IPS-18a (cell line): ENCODE data around the gene AFG3L2.

Experiments
- H3K27ac ChIP-seq: one replicate; pipeline ENCODE4 v1.5.1; 2013; ENCODE audit warnings: low read length
- H3K27me3 ChIP-seq: one replicate; pipeline ENCODE4 v1.6.1; 2013; ENCODE audit warnings: mild to moderate bottlenecking, low read length; ENCODE audit not compliant: control insufficient read depth, insufficient read depth
- H3K36me3 ChIP-seq: one replicate; pipeline ENCODE4 v1.6.1; 2013; ENCODE audit warnings: low read depth, low read length; ENCODE audit not compliant: control insufficient read depth
- H3K4me1 ChIP-seq: one replicate; pipeline ENCODE4 v1.6.1; 2013; ENCODE audit warnings: low read depth, low read length; ENCODE audit not compliant: control insufficient read depth
- H3K4me3 ChIP-seq: one replicate; pipeline ENCODE4 v1.5.1; 2013; ENCODE audit warnings: low read length
- H3K9ac ChIP-seq: one replicate; pipeline ENCODE4 v1.6.1; 2013; ENCODE audit warnings: mild to moderate bottlenecking, low read length, moderate library complexity
- H3K9me3 ChIP-seq: one replicate; pipeline ENCODE4 v1.6.1; 2013; ENCODE audit warnings: low read depth, low read length; ENCODE audit not compliant: control insufficient read depth

AFG3L2 gene

GRCh38 chr18:12307701-12308385 lies 69.2 kb downstream of the AFG3L2 start, which contains the start of gene TUBB6:
TSS of gene TUBB6 (plus strand) at chr18:12308241. CDS start at chr18:12308293, 52 bp downstream.
- Histone ChIP-seq H3K9ac (peak within 1 kb of the TSS; percentile 61), H3K27me3 (peaks cover 49% of the 10 kb centered on the region), H3K4me1 (peaks cover 22% of the 10 kb centered on the region), H3K36me3 (peaks cover 8% of the 10 kb centered on the region), H3K9me3 (no peaks in the 10 kb centered on the region), H3K27ac (no peak within 1 kb of the TSS), H3K4me3 (peak within 1 kb of the TSS; percentile 86)

- H3K27ac ChIP-seq: no peak overlapping the region
- H3K27me3 ChIP-seq: peaks cover 49% of the 10 kb centered on the region
- peak overlapping the region; percentile 61 for H3K4me3 ChIP-seq
- peaks cover 5% of the 10 kb centered on the region for H3K36me3 ChIP-seq
- H3K9ac ChIP-seq: no peak overlapping the region
- H3K9me3 ChIP-seq: no peaks in the 10 kb centered on the region
- H3K4me1 ChIP-seq: peaks cover 22% of the 10 kb centered on the region
Measured at GRCh38 chr18:12306752-12307700, 70.0 kb downstream of the AFG3L2 start.

GRCh38 chr18:12305930-12306629 lies 70.9 kb downstream of the AFG3L2 start:
- peaks cover 22% of the 10 kb centered on the region for H3K4me1 ChIP-seq
- no peak overlapping the region for H3K27ac ChIP-seq
- H3K9me3 ChIP-seq: no peaks in the 10 kb centered on the region
- no peak overlapping the region for H3K9ac ChIP-seq
- H3K36me3 ChIP-seq: no peaks in the 10 kb centered on the region
- H3K27me3 ChIP-seq: peaks cover 49% of the 10 kb centered on the region
- H3K4me3 ChIP-seq: peak overlapping the region; percentile 7

- no peak overlapping the region for H3K4me3 ChIP-seq
- peaks cover 22% of the 10 kb centered on the region for H3K4me1 ChIP-seq
- H3K9ac ChIP-seq: no peak overlapping the region
- no peaks in the 10 kb centered on the region for H3K36me3 ChIP-seq
- no peak overlapping the region for H3K27ac ChIP-seq
- H3K27me3 ChIP-seq: peaks cover 49% of the 10 kb centered on the region
- no peaks in the 10 kb centered on the region for H3K9me3 ChIP-seq
Measured at GRCh38 chr18:12305211-12305610, 71.8 kb downstream of the AFG3L2 start.

GRCh38 chr18:12304351-12305210 lies 72.4 kb downstream of the AFG3L2 start:
- no peak overlapping the region for H3K4me3 ChIP-seq
- no peaks in the 10 kb centered on the region for H3K9me3 ChIP-seq
- H3K36me3 ChIP-seq: no peaks in the 10 kb centered on the region
- no peak overlapping the region for H3K27ac ChIP-seq
- peaks cover 45% of the 10 kb centered on the region for H3K27me3 ChIP-seq
- no peak overlapping the region for H3K9ac ChIP-seq
- H3K4me1 ChIP-seq: peaks cover 19% of the 10 kb centered on the region

GRCh38 chr18:12302391-12303147 lies 74.5 kb downstream of the AFG3L2 start:
- Histone ChIP-seq H3K9ac (no peak overlapping the region), H3K36me3 (no peaks in the 10 kb centered on the region), H3K27me3 (peaks cover 32% of the 10 kb centered on the region), H3K27ac (no peak overlapping the region), H3K4me1 (peaks cover 15% of the 10 kb centered on the region), H3K4me3 (no peak overlapping the region), H3K9me3 (no peaks in the 10 kb centered on the region)

- Histone ChIP-seq H3K36me3 (no peaks in the 10 kb centered on the region), H3K4me1 (peaks cover 8% of the 10 kb centered on the region), H3K9ac (no peak overlapping the region), H3K9me3 (no peaks in the 10 kb centered on the region), H3K27ac (no peak overlapping the region), H3K27me3 (peaks cover 21% of the 10 kb centered on the region), H3K4me3 (no peak overlapping the region)
Measured at GRCh38 chr18:12301263-12302005, 75.6 kb downstream of the AFG3L2 start.

- no peak overlapping the region for H3K4me3 ChIP-seq
- no peaks in the 10 kb centered on the region for H3K9me3 ChIP-seq
- H3K36me3 ChIP-seq: no peaks in the 10 kb centered on the region
- peaks cover 6% of the 10 kb centered on the region for H3K27me3 ChIP-seq
- no peak overlapping the region for H3K9ac ChIP-seq
- H3K27ac ChIP-seq: no peak overlapping the region
- H3K4me1 ChIP-seq: no peaks in the 10 kb centered on the region
Measured at GRCh38 chr18:12299862-12300261, 77.2 kb downstream of the AFG3L2 start.

- Histone ChIP-seq H3K4me3 (no peak overlapping the region), H3K9me3 (no peaks in the 10 kb centered on the region), H3K4me1 (no peaks in the 10 kb centered on the region), H3K9ac (no peak overlapping the region), H3K27ac (no peak overlapping the region), H3K27me3 (no peaks in the 10 kb centered on the region), H3K36me3 (no peaks in the 10 kb centered on the region)
Measured at GRCh38 chr18:12296457-12296856, 80.6 kb downstream of the AFG3L2 start.

GRCh38 chr18:12296087-12296403 lies 81.0 kb downstream of the AFG3L2 start:
- no peak overlapping the region for H3K27ac ChIP-seq
- H3K36me3 ChIP-seq: no peaks in the 10 kb centered on the region
- no peaks in the 10 kb centered on the region for H3K27me3 ChIP-seq
- no peaks in the 10 kb centered on the region for H3K9me3 ChIP-seq
- no peak overlapping the region for H3K4me3 ChIP-seq
- no peak overlapping the region for H3K9ac ChIP-seq
- H3K4me1 ChIP-seq: no peaks in the 10 kb centered on the region
